ENCODE measurements around the gene ELMO1.

- TF ChIP-seq CREB1 (CRISPR knock-in tag; IDR thresholded peaks at IDR 0.05; ENCODE audit: low read depth) (no peak), CTCF (conservative IDR thresholded peaks at IDR 0.05; ENCODE audit: low read depth in 2 of 2) (no peak), EZH2 (IDR thresholded peaks at IDR 0.05; ENCODE audit: low read depth, unreplicated experiment) (no peak), ETS1 (IDR thresholded peaks at IDR 0.05) (no peak), POLR2AphosphoS5 (IDR thresholded peaks at IDR 0.05; ENCODE audit: low read depth) (no peak), EZH2phosphoT487 (IDR thresholded peaks at IDR 0.05; ENCODE audit: unreplicated experiment) (no peak), REST (IDR thresholded peaks at IDR 0.05; ENCODE audit: unreplicated experiment) (no peak), STAT1 (IDR thresholded peaks at IDR 0.05; ENCODE audit: unreplicated experiment) (no peak)
These were observed 353.5 kb downstream of the ELMO1 start for GRCh38 chr7:37095122-37095521.

Measured in GM23338 (cell line).